ENCODE results near the gene SELENON. TPM values are rescaled to one million over a fixed set of nuclear protein-coding genes. Genes with fewer than 3 reads are reported as not detected.
A peak's percentile ranks its signal among the peaks of the same experiment; 100 is the strongest.

SELENON gene
- total RNA-seq, 1 experiment from 2014 or later: 90.9 TPM

- WGBS (ENCODE audit: extremely low coverage, insufficient read length, low lambda C conversion rate): no CpG with 5 or more reads among the region's 8 CpGs
- Histone ChIP-seq H2BK5ac (ENCODE audit: insufficient read length, low read length) (no peak overlapping the region), H3K9me3 (ENCODE audit: control insufficient read depth, low read depth, low read length) (no peaks in the 10 kb centered on the region), H4K91ac (ENCODE audit: insufficient read length, low read depth, low read length) (no peak overlapping the region), H3T11ph (ENCODE audit: low read length) (no peak overlapping the region), H2BK12ac (ENCODE audit: insufficient read length, low read depth, low read length) (no peak overlapping the region), H2BK120ac (ENCODE audit: low read depth, low read length, poor library complexity, severe bottlenecking) (no peak overlapping the region), H3K4me2 (ENCODE audit: insufficient read depth, insufficient read length, low read length) (no peak overlapping the region), H3K79me1 (ENCODE audit: insufficient read depth, low read depth, low read length, poor library complexity, severe bottlenecking) (no peaks in the 10 kb centered on the region), H4K20me1 (ENCODE audit: control insufficient read depth, insufficient read depth, insufficient read length) (no peaks in the 10 kb centered on the region), H3K79me2 (ENCODE audit: insufficient read depth, low read length) (no peaks in the 10 kb centered on the region), H2BK15ac (ENCODE audit: low read depth, low read length) (no peak overlapping the region), H2BK20ac (ENCODE audit: low read depth, low read length, poor library complexity, severe bottlenecking) (no peak overlapping the region), H3K27ac (ENCODE audit: insufficient read length, low read depth, low read length) (no peak overlapping the region), H4K5ac (ENCODE audit: insufficient read length, low read depth, low read length) (no peak overlapping the region), H3K4ac (ENCODE audit: low read depth, low read length) (no peak overlapping the region), H3K14ac (ENCODE audit: insufficient read depth, low read length) (no peak overlapping the region), H2AFZ (ENCODE audit: low read length) (no peak overlapping the region), H3K27me3 (ENCODE audit: insufficient read depth, low read length) (no peaks in the 10 kb centered on the region), H3K9ac (ENCODE audit: extremely low read depth, insufficient read length, low read length) (no peak overlapping the region), H4K8ac (replicated peaks; ENCODE audit: insufficient read length, low read depth, low read length) (no peak overlapping the region), H3K4me1 (ENCODE audit: insufficient read depth, low read length) (peaks cover 11% of the 10 kb centered on the region; the same call in 1 of the 2 replicates), H3K56ac (ENCODE audit: insufficient read length, low read depth, low read length) (no peak overlapping the region), H2AK5ac (ENCODE audit: insufficient read length, low read length) (no peak overlapping the region), H3K18ac (ENCODE audit: insufficient read length, low read depth, low read length) (no peak overlapping the region), H3K23ac (ENCODE audit: insufficient read length, low read depth, low read length) (no peak overlapping the region), H3K23me2 (ENCODE audit: insufficient read length, low read depth, low read length, poor library complexity, severe bottlenecking) (no peaks in the 10 kb centered on the region)
- no peak for DNase-seq
- Mint-ChIP-seq H3K4me1 (peaks cover 61 to 72% of the 10 kb centered on the region in 2 experiments), H3K9me3 (no peaks in the 10 kb centered on the region), H3K4me3 (peak overlapping the region in 1 of 2 experiments; percentile 26; a peak in 1 of 5 replicates), H3K27me3 (ENCODE audit: low read depth) (no peaks in the 10 kb centered on the region; the same call in 1 of the 2 replicates), H3K36me3 (ENCODE audit: insufficient read depth in 1 of 3, low read depth in 3 of 3) (no peaks in the 10 kb centered on the region; a peak in 1 of 7 replicates), H3K27ac (peak overlapping the region in 1 of 3 experiments; percentile 91; a peak in 2 of 7 replicates)
- TF ChIP-seq CTCF (conservative IDR thresholded peaks at IDR 0.05): no peak
Observed at GRCh38 chr1:25779388-25779787, 20.6 kb upstream of the SELENON start.

Measured in H9 (cell line).